K562 (cell line): ENCODE results near the gene GRWD1. TPM values are rescaled to one million over a fixed set of nuclear protein-coding genes. Genes with fewer than 3 reads are reported as not detected.

Source experiments
- C11orf30 ChIP-seq: fragments of 450-650 bp; IDR thresholded peaks from 2 replicates; pipeline ENCODE4 v1.6.1; 2016; ENCODE audit warnings: low read depth, mild to moderate bottlenecking
- CAMTA2 ChIP-seq: fragments of 250-450 bp; sonication (Bioruptor Pico); conservative IDR thresholded peaks from 2 replicates; pipeline ENCODE4 v1.5.1; 2022
- DACH1 ChIP-seq: fragments of 450-650 bp; IDR thresholded peaks from 2 replicates; pipeline ENCODE4 v1.6.1; 2018; ENCODE audit not compliant: partially characterized antibody
- ETS2 ChIP-seq: IDR thresholded peaks from 2 replicates; pipeline ENCODE4 v1.6.1; 2016; ENCODE audit warnings: borderline replicate concordance, missing genetic modification characterization, mild to moderate bottlenecking, moderate library complexity, missing compliant biosample characterization; ENCODE audit not compliant: poor library complexity, severe bottlenecking
- ETV6 ChIP-seq, 3 experiments: fragments of 150-350 bp in 1 of 3; sonication (generic) in 1 of 3; formaldehyde crosslinking in 1 of 3; IDR thresholded peaks; 2 replicates each; pipeline versions ENCODE4 v1.6.1 to v1.8.0; 2014 to 2022; ENCODE audit warnings: borderline replicate concordance in 2 of 3, low read depth in 2 of 3, antibody characterized with exemption in 1 of 3, low read length in 1 of 3, mild to moderate bottlenecking in 1 of 3, missing genetic modification reagents in 1 of 3
- FUS ChIP-seq: fragments of 200-400 bp; formaldehyde crosslinking; optimal IDR thresholded peaks from 2 replicates; pipeline ENCODE3; 2017; ENCODE audit warnings: low read depth, low read length
- GABPB2 ChIP-seq: fragments of 250-450 bp; sonication (Bioruptor Pico); conservative IDR thresholded peaks from 2 replicates; pipeline ENCODE4 v1.5.1; 2021; ENCODE audit warnings: mild to moderate bottlenecking
- HLTF ChIP-seq: fragments of 450-650 bp; IDR thresholded peaks from 2 replicates; pipeline ENCODE4 v1.6.1; 2016
- HMG20B ChIP-seq: fragments of 250-450 bp; sonication (Bioruptor Pico); IDR thresholded peaks from 2 replicates; pipeline ENCODE4 v1.5.0; 2021; ENCODE audit warnings: mild to moderate bottlenecking
- ILF3 ChIP-seq: fragments of 450-650 bp; IDR thresholded peaks from 2 replicates; pipeline ENCODE4 v1.6.1; 2018; ENCODE audit warnings: antibody characterized with exemption, mild to moderate bottlenecking, moderate library complexity, borderline replicate concordance
- PCBP1 ChIP-seq: fragments of 200-400 bp; formaldehyde crosslinking; IDR thresholded peaks from 2 replicates; pipeline ENCODE4 v1.6.1; 2018; ENCODE audit warnings: mild to moderate bottlenecking, low read depth, low read length; ENCODE audit not compliant: poor library complexity, severe bottlenecking
- RBFOX2 ChIP-seq: fragments of 200-400 bp; formaldehyde crosslinking; IDR thresholded peaks from 2 replicates; pipeline ENCODE4 v1.6.1; 2017; ENCODE audit warnings: low read depth, mild to moderate bottlenecking, low read length, moderate library complexity
- TEAD4 ChIP-seq, 2 experiments: sonication (generic) in 1 of 2; formaldehyde crosslinking in 1 of 2; IDR thresholded peaks; 2 replicates each; pipeline versions ENCODE4 v1.6.1 to v1.8.0; 2012 to 2022; ENCODE audit warnings: borderline replicate concordance in 1 of 2, inconsistent platforms in 1 of 2, low read length in 1 of 2, mild to moderate bottlenecking in 1 of 2, missing genetic modification reagents in 1 of 2
- ZBTB1 ChIP-seq: sonication (generic); formaldehyde crosslinking; IDR thresholded peaks from 2 replicates; pipeline ENCODE4 v1.8.1; 2023; ENCODE audit warnings: missing genetic modification reagents, low read depth, mild to moderate bottlenecking, borderline replicate concordance
- ZEB2 ChIP-seq: fragments of 450-650 bp; IDR thresholded peaks from 2 replicates; pipeline ENCODE4 v1.6.1; 2016
- ZNF274 ChIP-seq: IDR thresholded peaks from 2 replicates; pipeline ENCODE4 v1.6.1; 2011; ENCODE audit warnings: low read depth, mild to moderate bottlenecking, low read length, moderate library complexity, borderline replicate concordance
- ZNF830 ChIP-seq: fragments of 250-450 bp; sonication (Bioruptor Pico); IDR thresholded peaks from 2 replicates; pipeline ENCODE4 v1.5.0; 2021; ENCODE audit warnings: mild to moderate bottlenecking
- polyA plus RNA-seq, 8 experiments: library from polyadenylated mRNA; depleted of rRNA in 4 of 8; stranded (reverse) in 5 of 8; unstranded in 3 of 8; fragments of >200 nt; fragmentation: Nextera tagmentation in 2 of 8; fragmentation: Illumina TruSeq in 1 of 8; extraction: Ambion mirVana in 2 of 8; extraction: Trizol in 1 of 8; gene quantifications; 2 replicates each; pipeline versions ENCODE4 v1.2.1 to v1.2.3, GENCODE V29; 2011 to 2014; ENCODE audit warnings: inconsistent platforms in 1 of 8, missing spikeins in 1 of 8
- total RNA-seq, 7 experiments: library from RNA; depleted of rRNA in 6 of 7; stranded (reverse); fragments of >200 nt in 6 of 7; fragmentation: Illumina TruSeq in 2 of 7; extraction: Trizol in 2 of 7; gene quantifications; 2 replicates each; pipeline versions ENCODE4 v1.2.1 to v1.2.3, GENCODE V29; 2011 to 2021; ENCODE audit warnings: low replicate concordance in 1 of 7
- TF ChIP-seq, protein P1 (sequence below), 2 experiments: fragments of 450-650 bp; IDR thresholded peaks; 2 replicates each; pipeline ENCODE4 v1.6.1; 2018; ENCODE audit warnings: mild to moderate bottlenecking in 2 of 2, low read depth in 1 of 2; ENCODE audit not compliant: partially characterized antibody in 2 of 2
- TF ChIP-seq, protein P2 (sequence below): sonication (generic); formaldehyde crosslinking; IDR thresholded peaks from 2 replicates; pipeline ENCODE4 v1.8.0; 2022; ENCODE audit warnings: mild to moderate bottlenecking, missing genetic modification reagents

GRWD1 gene
- total and polyA plus RNA-seq, 9 of the 15 experiments (the other 6 are each of a cell fraction or from before 2014, with no cell fraction given) = 1.5 to 87.2 (median 24.5) TPM

DNA sequence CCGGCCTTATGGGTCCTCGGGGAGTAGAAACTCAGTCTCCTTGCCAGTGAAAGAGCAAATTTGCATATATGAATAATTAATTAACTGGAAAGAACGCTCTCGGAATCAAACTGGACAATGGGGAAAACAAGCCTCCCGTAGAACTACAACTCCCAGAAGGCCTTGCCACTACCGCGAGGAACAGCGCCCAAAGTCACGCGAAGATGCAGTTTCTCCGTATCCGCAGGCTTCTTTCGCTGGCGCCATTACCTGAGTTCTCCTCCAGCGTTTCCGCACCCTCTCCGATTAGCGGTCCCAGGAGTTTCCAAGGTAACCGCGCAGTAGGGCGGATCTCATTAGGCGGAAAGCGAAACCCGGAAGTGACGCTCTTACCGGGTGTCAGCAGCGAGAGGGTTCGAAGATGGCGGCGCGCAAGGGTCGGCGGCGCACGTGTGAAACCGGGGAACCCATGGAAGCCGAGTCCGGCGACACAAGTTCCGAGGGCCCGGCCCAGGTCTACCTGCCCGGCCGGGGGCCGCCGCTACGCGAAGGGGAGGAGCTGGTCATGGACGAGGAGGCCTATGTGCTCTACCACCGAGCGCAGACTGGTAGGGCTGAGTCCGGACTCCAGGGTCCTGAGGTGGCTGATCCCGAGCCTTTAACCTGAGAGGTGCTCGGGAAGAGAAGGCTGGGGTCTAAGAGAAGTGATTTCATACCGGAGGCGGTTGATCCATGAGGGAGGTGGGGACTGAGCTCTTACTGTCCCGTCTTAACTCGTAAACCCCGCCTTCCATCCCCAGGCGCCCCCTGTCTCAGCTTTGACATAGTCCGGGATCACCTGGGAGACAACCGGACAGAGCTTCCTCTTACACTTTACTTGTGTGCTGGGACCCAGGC lies at the start of gene GRWD1 (continued):
- TF ChIP-seq, protein P1, sequence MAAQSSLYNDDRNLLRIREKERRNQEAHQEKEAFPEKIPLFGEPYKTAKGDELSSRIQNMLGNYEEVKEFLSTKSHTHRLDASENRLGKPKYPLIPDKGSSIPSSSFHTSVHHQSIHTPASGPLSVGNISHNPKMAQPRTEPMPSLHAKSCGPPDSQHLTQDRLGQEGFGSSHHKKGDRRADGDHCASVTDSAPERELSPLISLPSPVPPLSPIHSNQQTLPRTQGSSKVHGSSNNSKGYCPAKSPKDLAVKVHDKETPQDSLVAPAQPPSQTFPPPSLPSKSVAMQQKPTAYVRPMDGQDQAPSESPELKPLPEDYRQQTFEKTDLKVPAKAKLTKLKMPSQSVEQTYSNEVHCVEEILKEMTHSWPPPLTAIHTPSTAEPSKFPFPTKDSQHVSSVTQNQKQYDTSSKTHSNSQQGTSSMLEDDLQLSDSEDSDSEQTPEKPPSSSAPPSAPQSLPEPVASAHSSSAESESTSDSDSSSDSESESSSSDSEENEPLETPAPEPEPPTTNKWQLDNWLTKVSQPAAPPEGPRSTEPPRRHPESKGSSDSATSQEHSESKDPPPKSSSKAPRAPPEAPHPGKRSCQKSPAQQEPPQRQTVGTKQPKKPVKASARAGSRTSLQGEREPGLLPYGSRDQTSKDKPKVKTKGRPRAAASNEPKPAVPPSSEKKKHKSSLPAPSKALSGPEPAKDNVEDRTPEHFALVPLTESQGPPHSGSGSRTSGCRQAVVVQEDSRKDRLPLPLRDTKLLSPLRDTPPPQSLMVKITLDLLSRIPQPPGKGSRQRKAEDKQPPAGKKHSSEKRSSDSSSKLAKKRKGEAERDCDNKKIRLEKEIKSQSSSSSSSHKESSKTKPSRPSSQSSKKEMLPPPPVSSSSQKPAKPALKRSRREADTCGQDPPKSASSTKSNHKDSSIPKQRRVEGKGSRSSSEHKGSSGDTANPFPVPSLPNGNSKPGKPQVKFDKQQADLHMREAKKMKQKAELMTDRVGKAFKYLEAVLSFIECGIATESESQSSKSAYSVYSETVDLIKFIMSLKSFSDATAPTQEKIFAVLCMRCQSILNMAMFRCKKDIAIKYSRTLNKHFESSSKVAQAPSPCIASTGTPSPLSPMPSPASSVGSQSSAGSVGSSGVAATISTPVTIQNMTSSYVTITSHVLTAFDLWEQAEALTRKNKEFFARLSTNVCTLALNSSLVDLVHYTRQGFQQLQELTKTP (IDR thresholded peaks at IDR 0.05; ENCODE audit: low read depth in 1 of 2, partially characterized antibody in 2 of 2) = peak; percentile 51 to 89
- TF ChIP-seq DACH1 = no peak
- no peak for TF ChIP-seq CAMTA2 (CRISPR knock-in tag)
- TF ChIP-seq TEAD4 (IDR thresholded peaks at IDR 0.05; ENCODE audit: low read length) = no peak
- TF ChIP-seq TEAD4 (CRISPR knock-in tag; IDR thresholded peaks at IDR 0.05; ENCODE audit: borderline replicate concordance) = no peak
- no peak for TF ChIP-seq GABPB2
- TF ChIP-seq, protein P2, sequence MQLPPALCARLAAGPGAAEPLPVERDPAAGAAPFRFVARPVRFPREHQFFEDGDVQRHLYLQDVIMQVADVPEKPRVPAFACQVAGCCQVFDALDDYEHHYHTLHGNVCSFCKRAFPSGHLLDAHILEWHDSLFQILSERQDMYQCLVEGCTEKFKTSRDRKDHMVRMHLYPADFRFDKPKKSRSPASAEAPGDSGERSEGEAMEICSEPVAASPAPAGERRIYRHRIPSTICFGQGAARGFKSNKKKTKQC (CRISPR knock-in tag) = peak; percentile 48; the same call in 1 of the 2 replicates
- TF ChIP-seq PCBP1 = no peak
- TF ChIP-seq HLTF = no peak
- TF ChIP-seq FUS = no peak
- no peak for TF ChIP-seq ETV6 (IDR thresholded peaks at IDR 0.05; ENCODE audit: borderline replicate concordance in 1 of 2, low read depth in 2 of 2, low read length in 1 of 2)
- TF ChIP-seq ETV6 (CRISPR knock-in tag; IDR thresholded peaks at IDR 0.05; ENCODE audit: borderline replicate concordance) = no peak
- no peak for TF ChIP-seq ZNF274
- TF ChIP-seq HMG20B = no peak
- peak; percentile 97 for TF ChIP-seq C11orf30
- TF ChIP-seq ETS2 (tag) = no peak
- no peak; the same call in 1 of the 2 replicates for TF ChIP-seq ILF3
- TF ChIP-seq RBFOX2 = peak; percentile 97
- TF ChIP-seq ZNF830 (CRISPR knock-in tag) = no peak
- no peak for TF ChIP-seq ZEB2
- TF ChIP-seq ZBTB1 (CRISPR knock-in tag) = no peak
